ENCODE data around the gene CHST6.

DNA sequence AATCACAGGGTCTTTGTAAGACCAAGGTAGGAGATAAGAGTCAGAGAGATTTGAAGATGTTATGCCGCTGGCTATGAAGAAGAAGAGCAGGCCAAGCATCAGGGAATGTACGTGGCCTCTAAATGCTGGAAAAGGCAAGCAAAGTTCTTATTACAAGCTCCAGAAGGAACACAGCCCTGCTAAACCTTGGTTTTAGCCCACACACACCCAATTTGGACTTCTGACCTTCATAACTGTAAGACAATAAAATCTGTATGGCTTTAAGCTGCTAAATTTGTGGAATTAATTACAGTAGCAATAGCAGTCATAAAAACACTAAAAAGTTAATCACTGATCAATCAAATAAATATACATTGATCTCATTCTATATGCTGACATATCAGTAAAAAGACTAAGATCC lies 36.8 kb downstream of the CHST6 start:
- no peak for TF ChIP-seq CTCF (IDR thresholded peaks at IDR 0.05; ENCODE audit: insufficient read depth, low read length)
- TF ChIP-seq POLR2AphosphoS5 (IDR thresholded peaks at IDR 0.05; ENCODE audit: low read depth) = no peak
- no peak for TF ChIP-seq GABPA (IDR thresholded peaks at IDR 0.05; ENCODE audit: low read depth)

All from HL-60 (cell line).